HEK293 (cell line): ENCODE results near the gene TAF5L.
"Not testable (repeated sequence)": the region's sequence is repeated elsewhere in the genome, so short reads cannot be mapped to it uniquely, and the experiment has no call there.

Source experiments
- CTCF ChIA-PET: fragments of 350-600 bp; formaldehyde crosslinking; extraction: SDS; loops from one replicate; lab custom pipeline; 2021; ENCODE audit warnings: antibody characterized with exemption; lab: Yijun Ruan, JAX
- POLR2A ChIA-PET: fragments of 300-600 bp; formaldehyde crosslinking; extraction: SDS; loops from one replicate; lab custom pipeline; 2020; ENCODE audit warnings: antibody characterized with exemption, inconsistent platforms; lab: Yijun Ruan, JAX
- H3K27ac ChIP-seq: fragments of 200-500 bp; sonication (Bioruptor generic); 2 replicates; pipeline ENCODE4 v1.5.1; 2014; ENCODE audit warnings: low read depth, low read length, control low read depth, inconsistent platforms; ENCODE audit errors: extremely low read depth
- H3K36me3 ChIP-seq, 2 experiments: fragments of 200-500 bp in 1 of 2; sonication (Bioruptor generic) in 1 of 2; 1 replicate in 1 of 2; 2 replicates in 1 of 2; pipeline ENCODE4 v1.5.1; 2014 to 2017; ENCODE audit warnings: inconsistent platforms in 2 of 2, low read length in 2 of 2; ENCODE audit not compliant: control insufficient read depth in 2 of 2, insufficient read depth in 1 of 2
- H3K4me1 ChIP-seq: fragments of 200-500 bp; sonication (Bioruptor generic); 2 replicates; pipeline ENCODE4 v1.5.1; 2014; ENCODE audit warnings: mild to moderate bottlenecking, low read length, inconsistent platforms; ENCODE audit not compliant: control insufficient read depth, insufficient read depth
- H3K4me3 ChIP-seq: 2 replicates; pipeline ENCODE4 v1.5.1; 2011; ENCODE audit warnings: low read depth, mild to moderate bottlenecking, control low read depth, low read length, moderate library complexity
- H3K9me3 ChIP-seq: fragments of 200-500 bp; sonication (Bioruptor generic); 2 replicates; pipeline ENCODE4 v1.5.1; 2014; ENCODE audit warnings: low read depth, low read length, inconsistent platforms; ENCODE audit not compliant: control insufficient read depth, insufficient read depth
- ATF2 ChIP-seq: fragments of 450-650 bp; formaldehyde crosslinking; IDR thresholded peaks from 2 replicates; pipeline ENCODE4 v1.5.1; 2016; ENCODE audit warnings: missing biosample characterization, missing genetic modification characterization, low read depth
- GLI2 ChIP-seq: fragments of 450-650 bp; formaldehyde crosslinking; IDR thresholded peaks from 2 replicates; pipeline ENCODE4; 2017; ENCODE audit warnings: missing biosample characterization, missing genetic modification characterization, low read depth, borderline replicate concordance
- GLIS1 ChIP-seq: fragments of 450-650 bp; formaldehyde crosslinking; IDR thresholded peaks from 2 replicates; pipeline ENCODE4 v1.5.1; 2016; ENCODE audit warnings: missing biosample characterization, missing genetic modification characterization
- INSM2 ChIP-seq: fragments of 450-650 bp; formaldehyde crosslinking; IDR thresholded peaks from 2 replicates; pipeline ENCODE4 v1.5.1; 2016; ENCODE audit warnings: missing biosample characterization, missing genetic modification characterization
- PRDM6 ChIP-seq: fragments of 450-650 bp; formaldehyde crosslinking; IDR thresholded peaks from 2 replicates; pipeline ENCODE4 v1.5.1; 2017; ENCODE audit warnings: missing biosample characterization, missing genetic modification characterization
- ZBTB26 ChIP-seq: fragments of 450-650 bp; formaldehyde crosslinking; optimal IDR thresholded peaks from 2 replicates; pipeline ENCODE3; 2016; ENCODE audit warnings: missing biosample characterization, mild to moderate bottlenecking, missing genetic modification characterization
- ZNF121 ChIP-seq: fragments of 450-650 bp; formaldehyde crosslinking; IDR thresholded peaks from 2 replicates; pipeline ENCODE4 v1.5.1; 2016; ENCODE audit warnings: missing biosample characterization, missing genetic modification characterization
- ZNF16 ChIP-seq: fragments of 450-650 bp; formaldehyde crosslinking; IDR thresholded peaks from 2 replicates; pipeline ENCODE4 v1.5.1; 2016; ENCODE audit warnings: low read depth, missing biosample characterization, missing genetic modification characterization
- ZNF394 ChIP-seq: fragments of 450-650 bp; formaldehyde crosslinking; IDR thresholded peaks from 2 replicates; pipeline ENCODE4 v1.5.1; 2016; ENCODE audit warnings: missing biosample characterization, missing genetic modification characterization, mild to moderate bottlenecking, moderate library complexity, borderline replicate concordance
- ZNF449 ChIP-seq: fragments of 450-650 bp; formaldehyde crosslinking; IDR thresholded peaks from 2 replicates; pipeline ENCODE4 v1.5.1; 2017; ENCODE audit warnings: missing biosample characterization, mild to moderate bottlenecking, missing genetic modification characterization, moderate library complexity
- ZNF596 ChIP-seq: fragments of 450-650 bp; IDR thresholded peaks from 2 replicates; pipeline ENCODE4 v1.5.0; 2018; ENCODE audit warnings: missing biosample characterization, mild to moderate bottlenecking, missing genetic modification characterization, moderate library complexity
- ZNF785 ChIP-seq: fragments of 450-650 bp; formaldehyde crosslinking; IDR thresholded peaks from 2 replicates; pipeline ENCODE4 v1.5.1; 2016; ENCODE audit warnings: missing biosample characterization, missing genetic modification characterization
- ZNF791 ChIP-seq: fragments of 450-650 bp; formaldehyde crosslinking; IDR thresholded peaks from 2 replicates; pipeline ENCODE4 v1.5.1; 2016; ENCODE audit warnings: missing biosample characterization, missing genetic modification characterization

TAF5L gene

GRCh38 chr1:229596925-229597699, 28.8 kb downstream of the TAF5L start:
- no peaks in the 10 kb centered on the region for H3K4me1 ChIP-seq
- no peak overlapping the region for H3K4me3 ChIP-seq
- no peaks in the 10 kb centered on the region for H3K9me3 ChIP-seq
- peaks cover 32 to 61% of the 10 kb centered on the region in 2 experiments for H3K36me3 ChIP-seq
- no peak for TF ChIP-seq ZNF16 (tag by site-specific recombination)
- TF ChIP-seq ZNF394 (tag by site-specific recombination), result no peak
- no peak for TF ChIP-seq GLI2 (tag by site-specific recombination)
- no peak for TF ChIP-seq ZNF791 (tag by site-specific recombination)
- 0 out of 2 replicates have a peak, but pooled peaks have one; percentile 24 for TF ChIP-seq PRDM6 (tag by site-specific recombination)
- no peak for TF ChIP-seq ZNF785 (tag by site-specific recombination)
- no peak for TF ChIP-seq INSM2 (tag by site-specific recombination)
- no peak for TF ChIP-seq ZNF449 (tag by site-specific recombination)
- no peak for TF ChIP-seq ZBTB26
- peak; percentile 68; the same call in 1 of the 2 replicates for TF ChIP-seq ZNF121 (tag by site-specific recombination)
- no peak for TF ChIP-seq ATF2
- TF ChIP-seq GLIS1 (tag by site-specific recombination), result no peak
- no peak for TF ChIP-seq ZNF596 (tag by site-specific recombination)
- POLR2A ChIA-PET, result interaction anchor here (0.5 kb wide), 1 partner anchor 12 kb away, joined by 3 read pairs; no protein-coding TSS in a partner anchor
- CTCF ChIA-PET, result interaction anchor here (0.6 to 0.8 kb wide), 3 partner anchors 39 to 595 kb away, joined by 3 to 10 read pairs (median 3); no protein-coding TSS in a partner anchor
- H3K27ac ChIP-seq, result no peak overlapping the region

- H3K4me1 ChIP-seq, H3K4me3 ChIP-seq, POLR2A ChIA-PET, H3K9me3 ChIP-seq, H3K27ac ChIP-seq: not testable (repeated sequence)
- H3K36me3 ChIP-seq, result peaks cover 24 to 57% of the 10 kb centered on the region in 2 experiments
- CTCF ChIA-PET, result interaction anchor here (1.4 kb wide), 1 partner anchor 16 kb away, joined by 3 read pairs; no protein-coding TSS in a partner anchor
Measured at GRCh38 chr1:229595876-229596275, 30.0 kb downstream of the TAF5L start.
